PC-3 (cell line): Measurements from ENCODE around the gene OR5T1. TPM values are rescaled to one million over a fixed set of nuclear protein-coding genes. Genes with fewer than 3 reads are reported as not detected.

ENCODE experiments used
- ATAC-seq: fragments of 200-7000 bp; cut with Tn5 transposase; 2 replicates; pipeline ENCODE4 v1.9.1; 2020; ENCODE audit warnings: mild to moderate bottlenecking, moderate library complexity
- Bru-seq: library from RNA; stranded (reverse); fragments of 400-500 nt; gene quantifications from one replicate; lab custom pipeline; 2021; lab: Mats Ljungman, UMichigan
- BruChase-seq, 2 experiments: library from RNA; stranded (reverse); fragments of 400-500 nt; gene quantifications; one replicate each; lab custom pipeline; 2021; lab: Mats Ljungman, UMichigan
- BruUV-seq: library from RNA; stranded (reverse); fragments of 400-500 nt; replicated peaks from 2 replicates; lab custom pipeline; 2021; lab: Mats Ljungman, UMichigan
- CTCF ChIA-PET: fragments of 300-600 bp; sonication (Branson Sonifier 250); formaldehyde crosslinking; loops from one replicate; lab custom pipeline; 2022; ENCODE audit warnings: antibody characterized with exemption; lab: Charles Lee
- POLR2A ChIA-PET: fragments of 300-600 bp; sonication (Branson Sonifier 250); formaldehyde crosslinking; loops from one replicate; lab custom pipeline; 2022; ENCODE audit warnings: antibody characterized with exemption; ENCODE audit not compliant: unreplicated experiment; lab: Charles Lee
- DNase-seq: peaks from one replicate; pipeline ENCODE4 v3.0.0-alpha.2; 2015
- H2AFZ ChIP-seq: fragments of 300-600 bp; sonication (generic); 2 replicates; pipeline ENCODE4 v1.6.0; 2016; ENCODE audit warnings: antibody characterized with exemption, low read length
- H3F3A ChIP-seq: fragments of 300-600 bp; sonication (generic); one replicate; pipeline ENCODE4 v1.6.0; 2017; ENCODE audit warnings: antibody characterized with exemption, low read length, control low read depth, mild to moderate bottlenecking; ENCODE audit not compliant: unreplicated experiment
- H3K27ac ChIP-seq: fragments of 300-600 bp; sonication (generic); 2 replicates; pipeline ENCODE4 v1.5.1; 2016; ENCODE audit warnings: mild to moderate bottlenecking, low read length
- H3K27me3 ChIP-seq: fragments of 300-600 bp; sonication (generic); 2 replicates; pipeline ENCODE4 v1.6.1; 2016; ENCODE audit warnings: low read length, mixed read lengths
- H3K36me3 ChIP-seq: fragments of 300-600 bp; sonication (generic); 2 replicates; pipeline ENCODE4 v1.6.1; 2016; ENCODE audit warnings: low read depth, mixed run types, low read length, mixed read lengths
- H3K4me1 ChIP-seq: fragments of 300-600 bp; sonication (generic); 2 replicates; pipeline ENCODE4 v1.5.1; 2016; ENCODE audit warnings: low read length; ENCODE audit not compliant: insufficient read depth
- H3K4me2 ChIP-seq: fragments of 300-600 bp; sonication (generic); 2 replicates; pipeline ENCODE4 v1.6.0; 2016; ENCODE audit warnings: low read length
- H3K4me3 ChIP-seq: fragments of 300-600 bp; sonication (generic); 2 replicates; pipeline ENCODE4 v1.5.1; 2016; ENCODE audit warnings: mild to moderate bottlenecking, low read length, mixed read lengths
- H3K79me2 ChIP-seq: fragments of 300-600 bp; sonication (generic); 2 replicates; pipeline ENCODE4 v1.6.1; 2017; ENCODE audit warnings: low read length, mixed read lengths
- H3K9ac ChIP-seq: fragments of 300-600 bp; sonication (generic); 2 replicates; pipeline ENCODE4 v1.6.0; 2016; ENCODE audit warnings: mild to moderate bottlenecking, low read length
- H3K9me2 ChIP-seq: fragments of 300-600 bp; sonication (generic); replicated peaks from 2 replicates; pipeline ENCODE4 v1.6.1; 2016; ENCODE audit warnings: mixed run types, low read length, mixed read lengths
- H3K9me3 ChIP-seq: fragments of 300-600 bp; sonication (generic); 2 replicates; pipeline ENCODE4 v1.6.1; 2016; ENCODE audit warnings: low read length, mixed read lengths
- H4K20me1 ChIP-seq: fragments of 300-600 bp; sonication (generic); 2 replicates; pipeline ENCODE4 v1.6.1; 2016; ENCODE audit warnings: low read length, mixed read lengths
- EZH2 ChIP-seq: fragments of 300-600 bp; sonication (generic); IDR thresholded peaks from one replicate; pipeline ENCODE4 v1.6.1; 2017; ENCODE audit warnings: antibody characterized with exemption, mild to moderate bottlenecking, low read length; ENCODE audit not compliant: unreplicated experiment
- EZH2phosphoT487 ChIP-seq: fragments of 300-600 bp; sonication (generic); IDR thresholded peaks from 2 replicates; pipeline ENCODE4 v1.6.1; 2018; ENCODE audit warnings: mild to moderate bottlenecking, antibody characterized with exemption, low read length, borderline replicate concordance
- intact Hi-C: fragments of 100-400 bp; cut with micrococcal nuclease; formaldehyde crosslinking; loops from 2 replicates; pipeline ENCODE4 v1.9.0; 2023
- long read RNA-seq: library from polyadenylated mRNA; unstranded; transcript quantifications from one replicate; pipeline ENCODE4 v2.0.0, GENCODE V29; 2021; ENCODE audit not compliant: unreplicated experiment
- total RNA-seq: library from RNA; depleted of rRNA; stranded (reverse); fragments of >200 nt; gene quantifications from 2 replicates; pipeline ENCODE4 v1.2.3, GENCODE V29; 2014; rRNA removed
- TF ChIP-seq, protein P1 (sequence below): fragments of 300-600 bp; sonication (generic); conservative IDR thresholded peaks from 2 replicates; pipeline ENCODE4 v1.5.1; 2017; ENCODE audit warnings: antibody characterized with exemption, low read depth, mild to moderate bottlenecking, low read length

OR5T1 gene
- not detected in 2 replicates for total RNA-seq
- not detected for Bru-seq, nascent RNA
- BruChase-seq, experiment 1, labeled RNA remaining after a 6-hour chase = not detected
- BruChase-seq, experiment 2, labeled RNA remaining after a 2-hour chase = not detected
- long read RNA-seq = 0 reads

DNA sequence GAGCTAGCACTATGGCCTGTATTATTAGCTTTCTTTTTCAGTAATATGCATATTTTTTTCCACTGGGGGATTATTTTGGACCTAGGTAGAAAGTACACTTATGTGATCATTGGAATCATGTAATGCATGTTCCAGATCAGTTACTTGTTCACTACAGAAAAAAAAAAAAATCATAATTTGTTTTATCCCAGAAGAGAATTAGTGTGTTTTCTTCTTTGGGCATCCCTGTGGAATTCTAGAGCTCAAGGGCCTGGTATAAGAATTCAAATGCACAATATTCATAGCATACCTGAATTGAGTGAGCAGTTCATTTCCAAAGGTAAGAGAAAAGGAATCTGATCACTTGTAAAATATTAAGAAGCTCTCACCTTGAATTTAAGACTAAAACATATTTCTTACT lies at the start of gene OR5T1:
Gene OR5T1 (plus strand): TSS at position 301 of the 400 bp plus-strand sequence. CDS start 1,485 bp downstream, outside the sequence.
- no peaks in the 10 kb centered on the region for H3K79me2 ChIP-seq

DNA sequence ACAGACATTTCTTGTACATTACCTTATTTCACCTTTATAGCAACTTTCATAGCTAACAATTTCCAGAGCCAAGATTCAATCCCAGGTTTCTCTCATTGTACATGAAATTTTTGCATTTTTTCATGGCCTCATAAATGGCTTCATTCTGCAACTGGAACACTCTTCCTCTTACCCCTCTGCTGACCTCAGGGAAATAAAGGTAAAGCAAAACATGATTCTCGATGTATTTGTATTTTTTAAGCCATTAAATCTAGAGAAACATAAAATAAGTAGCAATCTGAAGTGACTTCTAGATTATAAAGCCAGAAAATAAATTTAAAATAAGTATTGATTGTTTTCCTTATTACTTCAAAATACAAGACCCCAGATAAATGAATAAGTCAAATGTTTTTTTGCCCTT lies 39.8 kb upstream of the OR5T1 start, which contains the start of gene OR5T2:
Gene OR5T2 (minus strand): TSS at position 101 of the 400 bp plus-strand sequence. CDS start 1,193 bp downstream, outside the sequence.
- Histone ChIP-seq H2AFZ (no peak within 1 kb of the TSS), H4K20me1 (no peaks in the 10 kb centered on the region), H3K79me2 (no peaks in the 10 kb centered on the region), H3K36me3 (no peaks in the 10 kb centered on the region), H3K4me1 (no peaks in the 10 kb centered on the region), H3K4me2 (no peak within 1 kb of the TSS), H3K9me3 (peaks cover 19% of the 10 kb centered on the region), H3K27ac (no peak within 1 kb of the TSS), H3K4me3 (no peak within 1 kb of the TSS), H3K27me3 (no peaks in the 10 kb centered on the region), H3K9ac (no peak within 1 kb of the TSS), H3F3A (no peaks in the 10 kb centered on the region), H3K9me2 (no peaks in the 10 kb centered on the region)
- TF ChIP-seq EZH2 (no peak), EZH2phosphoT487 (no peak)
- TF ChIP-seq, protein P1, sequence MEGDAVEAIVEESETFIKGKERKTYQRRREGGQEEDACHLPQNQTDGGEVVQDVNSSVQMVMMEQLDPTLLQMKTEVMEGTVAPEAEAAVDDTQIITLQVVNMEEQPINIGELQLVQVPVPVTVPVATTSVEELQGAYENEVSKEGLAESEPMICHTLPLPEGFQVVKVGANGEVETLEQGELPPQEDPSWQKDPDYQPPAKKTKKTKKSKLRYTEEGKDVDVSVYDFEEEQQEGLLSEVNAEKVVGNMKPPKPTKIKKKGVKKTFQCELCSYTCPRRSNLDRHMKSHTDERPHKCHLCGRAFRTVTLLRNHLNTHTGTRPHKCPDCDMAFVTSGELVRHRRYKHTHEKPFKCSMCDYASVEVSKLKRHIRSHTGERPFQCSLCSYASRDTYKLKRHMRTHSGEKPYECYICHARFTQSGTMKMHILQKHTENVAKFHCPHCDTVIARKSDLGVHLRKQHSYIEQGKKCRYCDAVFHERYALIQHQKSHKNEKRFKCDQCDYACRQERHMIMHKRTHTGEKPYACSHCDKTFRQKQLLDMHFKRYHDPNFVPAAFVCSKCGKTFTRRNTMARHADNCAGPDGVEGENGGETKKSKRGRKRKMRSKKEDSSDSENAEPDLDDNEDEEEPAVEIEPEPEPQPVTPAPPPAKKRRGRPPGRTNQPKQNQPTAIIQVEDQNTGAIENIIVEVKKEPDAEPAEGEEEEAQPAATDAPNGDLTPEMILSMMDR = no peak
- no peak for DNase-seq
- POLR2A ChIA-PET = no interaction called here
- CTCF ChIA-PET = no interaction called here
- ATAC-seq = no peak
- no TSS peak for BruUV-seq
- intact Hi-C loops = no loop called here

More for the DNA sequence above, at the start of gene OR5T1:
- no peak within 1 kb of the TSS for H3K4me3 ChIP-seq
- peaks cover 19% of the 10 kb centered on the region; the same call in 1 of the 2 replicates for H3K9me3 ChIP-seq
- H3K9ac ChIP-seq = no peak within 1 kb of the TSS
- TF ChIP-seq EZH2phosphoT487 (no peak), EZH2 (no peak)
- TF ChIP-seq, protein P1 = no peak
- H4K20me1 ChIP-seq = no peaks in the 10 kb centered on the region
- no peaks in the 10 kb centered on the region for H3K36me3 ChIP-seq
- ChIA-PET POLR2A (no interaction called here), CTCF (no interaction called here)
- no peaks in the 10 kb centered on the region for H3K4me1 ChIP-seq
- ATAC-seq (no peak), DNase-seq (no peak)
- H3K9me2 ChIP-seq = no peaks in the 10 kb centered on the region
- H3K4me2 ChIP-seq = no peak within 1 kb of the TSS
- H3K27me3 ChIP-seq = no peaks in the 10 kb centered on the region
- no peaks in the 10 kb centered on the region for H3F3A ChIP-seq
- H2AFZ ChIP-seq = no peak within 1 kb of the TSS
- BruUV-seq = no TSS peak
- intact Hi-C loops = no loop called here
- H3K27ac ChIP-seq = no peak within 1 kb of the TSS

DNA sequence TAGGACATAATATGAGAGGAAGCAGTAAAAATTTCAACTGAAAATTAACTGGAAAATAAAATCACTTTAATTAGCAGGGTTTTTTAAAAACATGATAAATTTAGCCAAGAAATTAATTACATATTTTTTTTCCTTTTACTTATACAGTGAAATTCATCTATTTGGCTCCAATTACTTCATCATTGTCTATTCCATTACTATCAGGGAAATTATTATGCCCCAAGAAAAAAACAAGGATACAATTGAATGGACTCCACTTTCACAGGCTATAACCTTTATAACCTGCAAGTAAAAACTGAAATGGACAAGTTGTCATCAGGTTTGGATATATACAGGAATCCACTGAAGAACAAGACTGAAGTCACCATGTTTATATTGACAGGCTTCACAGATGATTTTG lies 22.0 kb upstream of the OR5T1 start, which contains the start of gene OR5T3:
Gene OR5T3 (plus strand): TSS at position 301 of the 400 bp plus-strand sequence. CDS start 0 bp downstream, at position 301.
- no peak for ATAC-seq

More for the DNA sequence above, 22.0 kb upstream of the OR5T1 start, which contains the start of gene OR5T3:
- Histone ChIP-seq H3K4me2 (no peak within 1 kb of the TSS), H3F3A (no peaks in the 10 kb centered on the region), H3K4me3 (no peak within 1 kb of the TSS), H3K9ac (no peak within 1 kb of the TSS), H3K4me1 (no peaks in the 10 kb centered on the region), H3K36me3 (no peaks in the 10 kb centered on the region), H3K27ac (no peak within 1 kb of the TSS), H3K79me2 (no peaks in the 10 kb centered on the region), H3K9me3 (peaks cover 18% of the 10 kb centered on the region), H2AFZ (no peak within 1 kb of the TSS), H3K9me2 (no peaks in the 10 kb centered on the region), H3K27me3 (no peaks in the 10 kb centered on the region), H4K20me1 (no peaks in the 10 kb centered on the region)
- BruUV-seq = no TSS peak
- DNase-seq = no peak
- intact Hi-C loops = no loop called here
- TF ChIP-seq EZH2phosphoT487 (no peak), EZH2 (no peak)
- TF ChIP-seq, protein P1 = no peak
- CTCF ChIA-PET = no interaction called here
- POLR2A ChIA-PET = no interaction called here
